ENCODE results near the gene A2ML1. TPM values are rescaled to one million over a fixed set of nuclear protein-coding genes. Genes with fewer than 3 reads are reported as not detected.
"Not testable (repeated sequence)": the region's sequence is repeated elsewhere in the genome, so short reads cannot be mapped to it uniquely, and the experiment has no call there.

Gene A2ML1
- total and polyA plus RNA-seq, 2 donors (not counting 1 experiment from before 2014, with no cell fraction given) = not detected

DNA sequence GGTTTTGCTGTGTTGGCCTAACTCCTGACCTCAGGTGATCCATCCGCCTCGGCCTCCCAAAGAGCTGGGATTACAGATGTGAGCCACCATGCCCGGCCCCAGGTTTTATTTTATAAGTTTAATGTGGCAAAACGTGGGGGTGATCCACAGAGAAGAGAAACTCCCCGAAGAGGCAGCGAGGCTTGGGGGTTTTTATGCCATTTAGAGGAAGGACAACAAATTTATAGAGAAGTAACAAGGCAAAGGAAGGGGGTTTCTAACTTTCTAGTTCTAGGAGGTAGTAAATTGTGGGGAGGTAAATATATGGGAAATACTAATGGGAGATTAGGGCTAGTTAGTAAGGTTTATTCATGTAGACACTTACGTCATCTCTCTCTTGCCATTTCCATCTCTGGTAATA, 74.7 kb downstream of the A2ML1 start:
- no peak overlapping the region for H3K4me3 ChIP-seq (replicated peaks in 1 of 4; ENCODE audit: control extremely low read depth in 1 of 4, insufficient read depth in 1 of 4, low read depth in 3 of 4, low read length in 4 of 4)
- no peak overlapping the region for H2AFZ ChIP-seq (ENCODE audit: low read length)
- H3K36me3 ChIP-seq (ENCODE audit: control insufficient read depth, insufficient read depth, low read length) = no peaks in the 10 kb centered on the region
- H3K4me1 ChIP-seq (ENCODE audit: control insufficient read depth, extremely low read depth, insufficient read depth, low read length) = no peaks in the 10 kb centered on the region
- no peaks in the 10 kb centered on the region for H3K9me3 ChIP-seq (ENCODE audit: control insufficient read depth, insufficient read depth, low read depth, low read length)
- no peak for DNase-seq (ENCODE audit: low read depth in 2 of 2)
- no peaks in the 10 kb centered on the region for H4K20me1 ChIP-seq (ENCODE audit: control insufficient read depth, extremely low read depth, insufficient read depth, low read length)
- H3K4me2 ChIP-seq (ENCODE audit: extremely low read depth, insufficient read depth, low read length) = no peak overlapping the region
- no peak for TF ChIP-seq EZH2 (IDR thresholded peaks at IDR 0.05; ENCODE audit: low read length, missing control alignments)
- TF ChIP-seq, protein P1, sequence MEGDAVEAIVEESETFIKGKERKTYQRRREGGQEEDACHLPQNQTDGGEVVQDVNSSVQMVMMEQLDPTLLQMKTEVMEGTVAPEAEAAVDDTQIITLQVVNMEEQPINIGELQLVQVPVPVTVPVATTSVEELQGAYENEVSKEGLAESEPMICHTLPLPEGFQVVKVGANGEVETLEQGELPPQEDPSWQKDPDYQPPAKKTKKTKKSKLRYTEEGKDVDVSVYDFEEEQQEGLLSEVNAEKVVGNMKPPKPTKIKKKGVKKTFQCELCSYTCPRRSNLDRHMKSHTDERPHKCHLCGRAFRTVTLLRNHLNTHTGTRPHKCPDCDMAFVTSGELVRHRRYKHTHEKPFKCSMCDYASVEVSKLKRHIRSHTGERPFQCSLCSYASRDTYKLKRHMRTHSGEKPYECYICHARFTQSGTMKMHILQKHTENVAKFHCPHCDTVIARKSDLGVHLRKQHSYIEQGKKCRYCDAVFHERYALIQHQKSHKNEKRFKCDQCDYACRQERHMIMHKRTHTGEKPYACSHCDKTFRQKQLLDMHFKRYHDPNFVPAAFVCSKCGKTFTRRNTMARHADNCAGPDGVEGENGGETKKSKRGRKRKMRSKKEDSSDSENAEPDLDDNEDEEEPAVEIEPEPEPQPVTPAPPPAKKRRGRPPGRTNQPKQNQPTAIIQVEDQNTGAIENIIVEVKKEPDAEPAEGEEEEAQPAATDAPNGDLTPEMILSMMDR (conservative IDR thresholded peaks at IDR 0.05 in 1 of 2, IDR thresholded peaks at IDR 0.05 in 1 of 2; ENCODE audit: low read depth in 1 of 2, low read length in 2 of 2) = no peak
- no peak overlapping the region for H3K9ac ChIP-seq (ENCODE audit: insufficient read depth, low read length)
- H3K27ac ChIP-seq (ENCODE audit: insufficient read depth, low read length) = no peak overlapping the region
- no peaks in the 10 kb centered on the region for H3K27me3 ChIP-seq (ENCODE audit: control insufficient read depth, insufficient read depth, low read length)
- H3K79me2 ChIP-seq (ENCODE audit: control insufficient read depth, insufficient read depth, low read length) = no peaks in the 10 kb centered on the region

DNA sequence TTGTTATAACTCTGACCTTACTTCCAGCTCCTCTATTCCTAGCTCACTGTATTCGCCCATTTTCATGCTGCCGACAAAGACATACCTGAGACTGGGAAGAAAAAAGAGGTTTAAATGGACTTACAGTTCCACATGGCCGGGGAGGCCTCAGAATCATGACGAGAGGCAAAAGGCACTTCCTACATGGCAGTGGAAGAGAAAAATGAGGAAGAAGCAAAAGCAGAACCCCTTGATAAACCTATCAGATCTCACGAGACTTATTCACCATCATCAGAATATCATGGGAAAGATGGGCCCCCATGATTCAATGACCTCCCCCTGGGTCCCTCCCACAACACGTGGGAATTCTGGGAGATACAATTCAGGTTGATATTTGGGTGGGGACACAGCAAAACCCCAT, 77.4 kb downstream of the A2ML1 start:
- Histone ChIP-seq H3K36me3 (ENCODE audit: control insufficient read depth, insufficient read depth, low read length) (no peaks in the 10 kb centered on the region), H3K4me3 (replicated peaks in 1 of 4; ENCODE audit: control extremely low read depth in 1 of 4, insufficient read depth in 1 of 4, low read depth in 3 of 4, low read length in 4 of 4) (no peak overlapping the region), H3K27ac (ENCODE audit: insufficient read depth, low read length) (no peak overlapping the region), H3K79me2 (ENCODE audit: control insufficient read depth, insufficient read depth, low read length) (no peaks in the 10 kb centered on the region), H3K4me1 (ENCODE audit: control insufficient read depth, extremely low read depth, insufficient read depth, low read length) (no peaks in the 10 kb centered on the region), H3K4me2 (ENCODE audit: extremely low read depth, insufficient read depth, low read length) (no peak overlapping the region), H3K27me3 (ENCODE audit: control insufficient read depth, insufficient read depth, low read length) (no peaks in the 10 kb centered on the region), H4K20me1 (ENCODE audit: control insufficient read depth, extremely low read depth, insufficient read depth, low read length) (no peaks in the 10 kb centered on the region), H3K9me3 (ENCODE audit: control insufficient read depth, insufficient read depth, low read depth, low read length) (no peaks in the 10 kb centered on the region), H2AFZ (ENCODE audit: low read length) (no peak overlapping the region), H3K9ac (ENCODE audit: insufficient read depth, low read length) (no peak overlapping the region)
- TF ChIP-seq, protein P1 (conservative IDR thresholded peaks at IDR 0.05 in 1 of 2, IDR thresholded peaks at IDR 0.05 in 1 of 2; ENCODE audit: low read depth in 1 of 2, low read length in 2 of 2) = no peak
- no peak for TF ChIP-seq EZH2 (IDR thresholded peaks at IDR 0.05; ENCODE audit: low read length, missing control alignments)
- no peak for DNase-seq (ENCODE audit: low read depth in 2 of 2)

DNA sequence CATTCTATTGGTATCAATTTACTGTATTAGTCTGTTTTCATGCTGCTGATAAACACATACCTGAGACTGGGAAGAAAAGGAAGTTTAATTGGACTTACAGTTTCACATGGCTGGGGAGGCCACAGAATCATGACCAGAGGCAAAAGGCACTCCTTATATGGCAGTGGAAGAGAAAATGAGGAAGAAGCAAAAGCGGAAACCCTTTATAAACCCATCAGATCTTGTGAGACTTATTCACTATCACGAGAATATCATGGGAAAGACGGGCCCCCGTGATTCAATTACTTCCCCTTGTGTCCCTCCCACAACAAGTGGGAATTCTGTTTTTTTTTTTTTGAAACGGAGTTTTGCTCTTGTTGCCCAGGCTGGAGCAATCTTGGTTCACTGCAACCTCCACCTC, 80.3 kb downstream of the A2ML1 start:
- not testable (repeated sequence) for H3K79me2 ChIP-seq (ENCODE audit: control insufficient read depth, insufficient read depth, low read length); H4K20me1 ChIP-seq (ENCODE audit: control insufficient read depth, extremely low read depth, insufficient read depth, low read length); H3K4me1 ChIP-seq (ENCODE audit: control insufficient read depth, extremely low read depth, insufficient read depth, low read length); H3K36me3 ChIP-seq (ENCODE audit: control insufficient read depth, insufficient read depth, low read length); DNase-seq (ENCODE audit: low read depth in 2 of 2); H3K27me3 ChIP-seq (ENCODE audit: control insufficient read depth, insufficient read depth, low read length); H2AFZ ChIP-seq (ENCODE audit: low read length); H3K9me3 ChIP-seq (ENCODE audit: control insufficient read depth, insufficient read depth, low read depth, low read length); H3K4me3 ChIP-seq (replicated peaks in 1 of 4; ENCODE audit: control extremely low read depth in 1 of 4, insufficient read depth in 1 of 4, low read depth in 3 of 4, low read length in 4 of 4); H3K4me2 ChIP-seq (ENCODE audit: extremely low read depth, insufficient read depth, low read length); H3K9ac ChIP-seq (ENCODE audit: insufficient read depth, low read length); H3K27ac ChIP-seq (ENCODE audit: insufficient read depth, low read length)

All from fibroblast of lung (primary cell).